ENCODE results near the gene GPR146. TPM values are rescaled to one million over a fixed set of nuclear protein-coding genes. Genes with fewer than 3 reads are reported as not detected.
A peak's percentile ranks its signal among the peaks of the same experiment; 100 is the strongest.

The GPR146 gene
- total and polyA plus RNA-seq, 2 donors (not counting 1 experiment from before 2014, with no cell fraction given), result 2.2 to 3.3 TPM

DNA sequence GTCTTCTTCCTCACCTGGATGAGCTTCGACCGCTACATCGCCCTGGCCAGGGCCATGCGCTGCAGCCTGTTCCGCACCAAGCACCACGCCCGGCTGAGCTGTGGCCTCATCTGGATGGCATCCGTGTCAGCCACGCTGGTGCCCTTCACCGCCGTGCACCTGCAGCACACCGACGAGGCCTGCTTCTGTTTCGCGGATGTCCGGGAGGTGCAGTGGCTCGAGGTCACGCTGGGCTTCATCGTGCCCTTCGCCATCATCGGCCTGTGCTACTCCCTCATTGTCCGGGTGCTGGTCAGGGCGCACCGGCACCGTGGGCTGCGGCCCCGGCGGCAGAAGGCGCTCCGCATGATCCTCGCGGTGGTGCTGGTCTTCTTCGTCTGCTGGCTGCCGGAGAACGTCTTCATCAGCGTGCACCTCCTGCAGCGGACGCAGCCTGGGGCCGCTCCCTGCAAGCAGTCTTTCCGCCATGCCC, 47.9 kb downstream of the GPR146 start:
- H3K27me3 ChIP-seq (ENCODE audit: control insufficient read depth, insufficient read depth, low read length), result no peaks in the 10 kb centered on the region
- no peak overlapping the region for H3K4me2 ChIP-seq (ENCODE audit: extremely low read depth, insufficient read depth, low read length)
- H3K4me1 ChIP-seq (ENCODE audit: control insufficient read depth, extremely low read depth, insufficient read depth, low read length), result peaks cover 12% of the 10 kb centered on the region
- H3K4me3 ChIP-seq (replicated peaks in 1 of 4; ENCODE audit: control extremely low read depth in 1 of 4, insufficient read depth in 1 of 4, low read depth in 3 of 4, low read length in 4 of 4), result no peak overlapping the region
- no peaks in the 10 kb centered on the region for H4K20me1 ChIP-seq (ENCODE audit: control insufficient read depth, extremely low read depth, insufficient read depth, low read length)
- no peak overlapping the region for H3K27ac ChIP-seq (ENCODE audit: insufficient read depth, low read length)
- H2AFZ ChIP-seq (ENCODE audit: low read length), result no peak overlapping the region
- no peak overlapping the region for H3K9ac ChIP-seq (ENCODE audit: insufficient read depth, low read length)
- DNase-seq (ENCODE audit: low read depth in 2 of 2), result no peak
- H3K79me2 ChIP-seq (ENCODE audit: control insufficient read depth, insufficient read depth, low read length), result no peaks in the 10 kb centered on the region
- no peaks in the 10 kb centered on the region for H3K9me3 ChIP-seq (ENCODE audit: control insufficient read depth, insufficient read depth, low read depth, low read length)
- no peak for TF ChIP-seq EZH2 (IDR thresholded peaks at IDR 0.05; ENCODE audit: low read length, missing control alignments)
- TF ChIP-seq, protein P1, sequence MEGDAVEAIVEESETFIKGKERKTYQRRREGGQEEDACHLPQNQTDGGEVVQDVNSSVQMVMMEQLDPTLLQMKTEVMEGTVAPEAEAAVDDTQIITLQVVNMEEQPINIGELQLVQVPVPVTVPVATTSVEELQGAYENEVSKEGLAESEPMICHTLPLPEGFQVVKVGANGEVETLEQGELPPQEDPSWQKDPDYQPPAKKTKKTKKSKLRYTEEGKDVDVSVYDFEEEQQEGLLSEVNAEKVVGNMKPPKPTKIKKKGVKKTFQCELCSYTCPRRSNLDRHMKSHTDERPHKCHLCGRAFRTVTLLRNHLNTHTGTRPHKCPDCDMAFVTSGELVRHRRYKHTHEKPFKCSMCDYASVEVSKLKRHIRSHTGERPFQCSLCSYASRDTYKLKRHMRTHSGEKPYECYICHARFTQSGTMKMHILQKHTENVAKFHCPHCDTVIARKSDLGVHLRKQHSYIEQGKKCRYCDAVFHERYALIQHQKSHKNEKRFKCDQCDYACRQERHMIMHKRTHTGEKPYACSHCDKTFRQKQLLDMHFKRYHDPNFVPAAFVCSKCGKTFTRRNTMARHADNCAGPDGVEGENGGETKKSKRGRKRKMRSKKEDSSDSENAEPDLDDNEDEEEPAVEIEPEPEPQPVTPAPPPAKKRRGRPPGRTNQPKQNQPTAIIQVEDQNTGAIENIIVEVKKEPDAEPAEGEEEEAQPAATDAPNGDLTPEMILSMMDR (conservative IDR thresholded peaks at IDR 0.05 in 1 of 2, IDR thresholded peaks at IDR 0.05 in 1 of 2; ENCODE audit: low read depth in 1 of 2, low read length in 2 of 2), result no peak
- peaks cover 2% of the 10 kb centered on the region for H3K36me3 ChIP-seq (ENCODE audit: control insufficient read depth, insufficient read depth, low read length)

DNA sequence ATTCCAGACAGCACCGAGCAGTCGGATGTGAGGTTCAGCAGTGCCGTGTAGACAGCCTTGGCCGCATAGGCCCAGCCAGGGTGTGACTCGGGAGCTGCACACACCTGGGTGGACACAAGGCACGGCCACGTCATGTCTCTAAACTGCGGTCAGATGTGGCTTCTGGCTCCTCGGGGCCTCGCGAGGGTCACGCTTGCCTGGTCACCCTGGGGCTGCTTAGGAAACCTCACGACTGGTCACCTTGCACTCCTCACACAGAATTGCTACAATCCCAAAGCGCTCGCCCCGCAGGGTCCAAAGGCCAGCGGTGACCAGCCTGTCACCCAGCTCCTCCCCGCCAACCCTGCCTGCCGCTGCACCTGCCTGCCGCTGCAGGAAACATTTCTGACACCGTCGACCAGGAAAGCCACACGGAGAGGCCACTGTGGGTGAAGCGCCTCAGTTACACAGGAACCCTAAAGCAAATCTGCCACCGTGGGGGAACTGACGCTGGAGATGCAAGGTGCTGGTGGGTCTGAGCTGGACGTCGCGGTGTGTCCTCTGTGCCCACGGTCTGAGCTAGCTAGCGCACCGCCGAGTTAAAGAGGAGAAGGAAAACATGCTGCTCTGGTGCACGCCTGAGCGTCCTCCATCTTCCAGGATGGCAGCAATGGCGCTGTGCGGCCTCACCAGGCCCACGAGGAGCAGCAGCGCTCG, 48.6 kb downstream of the GPR146 start:
- peaks cover 2% of the 10 kb centered on the region for H3K36me3 ChIP-seq (ENCODE audit: control insufficient read depth, insufficient read depth, low read length)
- H3K27ac ChIP-seq (ENCODE audit: insufficient read depth, low read length), result no peak overlapping the region
- DNase-seq (ENCODE audit: low read depth in 2 of 2), result no peak
- no peaks in the 10 kb centered on the region for H4K20me1 ChIP-seq (ENCODE audit: control insufficient read depth, extremely low read depth, insufficient read depth, low read length)
- no peaks in the 10 kb centered on the region for H3K27me3 ChIP-seq (ENCODE audit: control insufficient read depth, insufficient read depth, low read length)
- H2AFZ ChIP-seq (ENCODE audit: low read length), result no peak overlapping the region
- H3K9me3 ChIP-seq (ENCODE audit: control insufficient read depth, insufficient read depth, low read depth, low read length), result no peaks in the 10 kb centered on the region
- TF ChIP-seq, protein P1 (conservative IDR thresholded peaks at IDR 0.05 in 1 of 2, IDR thresholded peaks at IDR 0.05 in 1 of 2; ENCODE audit: low read depth in 1 of 2, low read length in 2 of 2), result no peak
- TF ChIP-seq EZH2 (IDR thresholded peaks at IDR 0.05; ENCODE audit: low read length, missing control alignments), result no peak
- no peak overlapping the region for H3K4me3 ChIP-seq (replicated peaks in 1 of 4; ENCODE audit: control extremely low read depth in 1 of 4, insufficient read depth in 1 of 4, low read depth in 3 of 4, low read length in 4 of 4)
- no peak overlapping the region for H3K9ac ChIP-seq (ENCODE audit: insufficient read depth, low read length)
- no peaks in the 10 kb centered on the region for H3K79me2 ChIP-seq (ENCODE audit: control insufficient read depth, insufficient read depth, low read length)
- peaks cover 7% of the 10 kb centered on the region for H3K4me1 ChIP-seq (ENCODE audit: control insufficient read depth, extremely low read depth, insufficient read depth, low read length)
- no peak overlapping the region for H3K4me2 ChIP-seq (ENCODE audit: extremely low read depth, insufficient read depth, low read length)

DNA sequence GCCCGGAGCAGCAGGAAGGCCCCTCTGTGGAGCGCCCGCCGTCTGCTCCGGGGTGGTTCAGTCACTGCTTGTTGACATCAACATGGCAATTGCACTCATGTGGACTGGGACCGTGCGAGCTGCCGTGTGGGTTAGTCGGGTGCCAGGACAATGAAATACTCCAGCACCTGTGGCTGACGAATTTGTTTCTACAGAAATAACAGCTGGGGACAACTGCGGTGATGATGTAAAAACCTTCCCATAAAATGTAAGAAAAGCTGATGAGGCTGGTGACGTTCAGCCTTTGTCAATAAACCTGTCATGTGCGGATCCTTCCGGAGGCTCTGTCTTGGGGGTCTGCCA, 49.1 kb downstream of the GPR146 start:
- Histone ChIP-seq H4K20me1 (ENCODE audit: control insufficient read depth, extremely low read depth, insufficient read depth, low read length) (no peaks in the 10 kb centered on the region), H3K36me3 (ENCODE audit: control insufficient read depth, insufficient read depth, low read length) (peaks cover 2% of the 10 kb centered on the region), H3K4me1 (ENCODE audit: control insufficient read depth, extremely low read depth, insufficient read depth, low read length) (peaks cover 2% of the 10 kb centered on the region), H3K4me2 (ENCODE audit: extremely low read depth, insufficient read depth, low read length) (no peak overlapping the region), H3K27me3 (ENCODE audit: control insufficient read depth, insufficient read depth, low read length) (no peaks in the 10 kb centered on the region), H3K27ac (ENCODE audit: insufficient read depth, low read length) (no peak overlapping the region), H3K79me2 (ENCODE audit: control insufficient read depth, insufficient read depth, low read length) (no peaks in the 10 kb centered on the region), H3K4me3 (replicated peaks in 1 of 4; ENCODE audit: control extremely low read depth in 1 of 4, insufficient read depth in 1 of 4, low read depth in 3 of 4, low read length in 4 of 4) (no peak overlapping the region), H3K9ac (ENCODE audit: insufficient read depth, low read length) (no peak overlapping the region), H2AFZ (ENCODE audit: low read length) (no peak overlapping the region), H3K9me3 (ENCODE audit: control insufficient read depth, insufficient read depth, low read depth, low read length) (no peaks in the 10 kb centered on the region)
- DNase-seq (ENCODE audit: low read depth in 2 of 2), result peak in 1 of 2 donors; percentile 66
- TF ChIP-seq, protein P1 (conservative IDR thresholded peaks at IDR 0.05 in 1 of 2, IDR thresholded peaks at IDR 0.05 in 1 of 2; ENCODE audit: low read depth in 1 of 2, low read length in 2 of 2), result no peak
- TF ChIP-seq EZH2 (IDR thresholded peaks at IDR 0.05; ENCODE audit: low read length, missing control alignments), result no peak
